B cell (primary cell): Measurements from ENCODE around the gene ZBTB47. TPM values are rescaled to one million over a fixed set of nuclear protein-coding genes. Genes with fewer than 3 reads are reported as not detected.

Source experiments
- ATAC-seq: fragments of 200-7000 bp; cut with Tn5 transposase; one replicate; pipeline ENCODE4 v1.10.0; 2021; ENCODE audit warnings: low read depth, mild to moderate bottlenecking, moderate number of reproducible peaks, moderate library complexity
- CTCF ChIA-PET: fragments of 350-600 bp; sonication (Branson Sonifier 250); formaldehyde crosslinking; loops from one replicate; lab custom pipeline; 2021; ENCODE audit warnings: antibody characterized with exemption, inconsistent platforms; lab: Charles Lee
- POLR2A ChIA-PET: fragments of 350-600 bp; sonication (Branson Sonifier 250); formaldehyde crosslinking; loops from one replicate; lab custom pipeline; 2021; ENCODE audit warnings: antibody characterized with exemption; lab: Charles Lee
- DNase-seq: peaks from one replicate; pipeline ENCODE4 v3.0.0; 2013
- H2AFZ ChIP-seq: 2 replicates; pipeline ENCODE4 v1.6.1; 2012; ENCODE audit warnings: mild to moderate bottlenecking, low read depth, low read length; ENCODE audit not compliant: insufficient read depth, poor library complexity, severe bottlenecking
- H3K27ac ChIP-seq, 2 donors: 1 replicate in 1 of 2; 2 replicates in 1 of 2; pipeline ENCODE4 v1.5.1; 2012 to 2013; ENCODE audit warnings: low read length in 2 of 2, mild to moderate bottlenecking in 2 of 2, moderate library complexity in 1 of 2
- H3K27me3 ChIP-seq, 4 experiments: fragments of 200-600 bp in 1 of 4; sonication (generic) in 1 of 4; replicated peaks in 1 of 4; 1 replicate in 2 of 4; 2 replicates in 2 of 4; pipeline versions ENCODE4 v1.6.1 to v1.7.0; 2013 to 2016; ENCODE audit warnings: low read length in 3 of 4, mild to moderate bottlenecking in 2 of 4, mixed read lengths in 1 of 4, moderate library complexity in 1 of 4; ENCODE audit not compliant: insufficient read depth in 4 of 4, control insufficient read depth in 3 of 4; ENCODE audit errors: control extremely low read depth in 1 of 4
- H3K36me3 ChIP-seq, 2 experiments: replicated peaks in 1 of 2; 1 replicate in 1 of 2; 2 replicates in 1 of 2; pipeline versions ENCODE4 v1.6.1 to v1.7.1; 2013; ENCODE audit warnings: low read length in 1 of 2; ENCODE audit not compliant: insufficient read depth in 2 of 2, control insufficient read depth in 1 of 2; ENCODE audit errors: control extremely low read depth in 1 of 2, extremely low read depth in 1 of 2
- H3K4me1 ChIP-seq, 2 donors: fragments of 200-600 bp in 1 of 2; sonication (generic) in 1 of 2; 1 replicate in 1 of 2; 2 replicates in 1 of 2; pipeline versions ENCODE4 v1.5.1 to v1.6.1; 2013 to 2017; ENCODE audit warnings: low read length in 2 of 2; ENCODE audit not compliant: control insufficient read depth in 2 of 2, insufficient read depth in 2 of 2
- H3K4me2 ChIP-seq: replicated peaks from 2 replicates; pipeline ENCODE3; 2012; ENCODE audit warnings: mild to moderate bottlenecking, low read depth, low read length; ENCODE audit not compliant: poor library complexity, severe bottlenecking
- H3K4me3 ChIP-seq, 5 experiments: fragments of 200-600 bp in 1 of 5; sonication (generic) in 1 of 5; 1 replicate in 3 of 5; 2 replicates in 2 of 5; pipeline versions ENCODE4 v1.5.1 to v1.7.0; 2011 to 2016; ENCODE audit warnings: low read length in 4 of 5, mild to moderate bottlenecking in 4 of 5, low read depth in 2 of 5, control low read depth in 1 of 5, moderate library complexity in 1 of 5; ENCODE audit not compliant: insufficient read depth in 1 of 5; ENCODE audit errors: control extremely low read depth in 1 of 5, extremely low read depth in 1 of 5
- H3K79me2 ChIP-seq: fragments of 200-600 bp; sonication (generic); one replicate; pipeline ENCODE4 v1.6.0; 2016; ENCODE audit warnings: low read length; ENCODE audit not compliant: control insufficient read depth, insufficient read depth
- H3K9ac ChIP-seq: fragments of 200-600 bp; sonication (generic); 2 replicates; pipeline ENCODE4 v1.6.1; 2017; ENCODE audit warnings: mild to moderate bottlenecking, low read length, moderate library complexity
- H3K9me3 ChIP-seq, 3 donors: one replicate each; pipeline versions ENCODE4 v1.6.1 to v1.7.1; 2013; ENCODE audit warnings: low read length in 2 of 3; ENCODE audit not compliant: control insufficient read depth in 2 of 3, insufficient read depth in 1 of 3; ENCODE audit errors: control extremely low read depth in 1 of 3
- H4K20me1 ChIP-seq: 2 replicates; pipeline ENCODE4 v1.6.0; 2012; ENCODE audit warnings: mild to moderate bottlenecking, low read length; ENCODE audit not compliant: insufficient read depth, control insufficient read depth, poor library complexity, severe bottlenecking
- H3K27ac Mint-ChIP-seq: one replicate; pipeline ENCODE4 v1.8.0; 2021; ENCODE audit warnings: mixed read lengths
- H3K27me3 Mint-ChIP-seq: one replicate; pipeline ENCODE4 v1.8.0; 2021; ENCODE audit warnings: mixed read lengths
- H3K4me1 Mint-ChIP-seq: one replicate; pipeline ENCODE4 v1.8.0; 2021; ENCODE audit warnings: mixed read lengths
- H3K4me3 Mint-ChIP-seq: one replicate; pipeline ENCODE4 v1.8.0; 2021; ENCODE audit warnings: mixed read lengths
- H3K9me3 Mint-ChIP-seq: one replicate; pipeline ENCODE4 v1.8.0; 2022; ENCODE audit warnings: mixed read lengths; ENCODE audit not compliant: insufficient read depth
- CTCF ChIP-seq: fragments of 200-600 bp; IDR thresholded peaks from one replicate; pipeline ENCODE4 v1.8.0; 2022; ENCODE audit warnings: antibody characterized with exemption, mild to moderate bottlenecking
- EZH2 ChIP-seq: IDR thresholded peaks from 2 replicates; pipeline ENCODE4 v1.6.1; 2012; ENCODE audit warnings: borderline replicate concordance, low read depth, mild to moderate bottlenecking, moderate library complexity, low read length; ENCODE audit not compliant: insufficient read depth, poor library complexity, severe bottlenecking
- WGBS: methylation state at CpG from one replicate; pipeline ENCODE4 v1.1.5; 2013; ENCODE audit warnings: missing lambda C conversion rate; ENCODE audit not compliant: insufficient coverage; 5-methylcytosine and 5-hydroxymethylcytosine counted together
- intact Hi-C: fragments of 100-400 bp; cut with micrococcal nuclease; formaldehyde crosslinking; loops from one replicate; pipeline ENCODE4 v1.10.0; 2022
- polyA minus RNA-seq: library from RNA; depleted of rRNA, polyadenylated mRNA; stranded (reverse); fragments of >200 nt; gene quantifications from 2 replicates; pipeline ENCODE4 v1.2.3, GENCODE V29; 2012
- polyA plus RNA-seq: library from polyadenylated mRNA; depleted of rRNA; stranded (reverse); fragments of >200 nt; gene quantifications from 2 replicates; pipeline ENCODE4 v1.2.3, GENCODE V29; 2012
- total RNA-seq, 2 donors: library from RNA; stranded (reverse); fragments of 120-200 nt in 1 of 2; gene quantifications; 1 replicate in 1 of 2; 2 replicates in 1 of 2; pipeline versions ENCODE4 v1.2.3 to v1.2.4, GENCODE V29; 2013 to 2022

The ZBTB47 gene
- 1.6 TPM in 2 replicates for total RNA-seq
- total RNA-seq (2013): 0.96 TPM
- 0.09 and 0.34 TPM in 2 replicates for polyA plus RNA-seq
- 0.60 and 1.4 TPM in 2 replicates for polyA minus RNA-seq

GRCh38 chr3:42653560-42654330, at the start of gene ZBTB47:
Gene ZBTB47, plus strand, starts transcription at chr3:42653697. Its CDS starts 4,659 bp downstream, at chr3:42658356.
- H3K9me3 ChIP-seq: peaks cover 0 to 4% (median 0%) of the 10 kb centered on the region in 3 donors
- H3K36me3 ChIP-seq: no peaks in the 10 kb centered on the region
- WGBS: 15% methylated on average over 31 of the region's 31 CpGs
- peak within 1 kb of the TSS; percentile 86 for H3K4me3 Mint-ChIP-seq
- H3K9ac ChIP-seq: peak within 1 kb of the TSS; percentile 59
- ChIA-PET CTCF (interaction anchor here (1.4 kb wide), 1 partner anchor 108 kb away, joined by 3 read pairs; no protein-coding TSS in a partner anchor), POLR2A (interaction anchor here (0.5 kb wide), 1 partner anchor 94 kb away, joined by 4 read pairs; no protein-coding TSS in a partner anchor)
- peak; percentile 16 for ATAC-seq
- peak within 1 kb of the TSS; percentile 19 to 56 (median 47) for H3K4me3 ChIP-seq
- DNase-seq: peak; percentile 39
- peak within 1 kb of the TSS; percentile 65 for H2AFZ ChIP-seq
- H3K79me2 ChIP-seq: no peaks in the 10 kb centered on the region
- H4K20me1 ChIP-seq: no peaks in the 10 kb centered on the region
- H3K27ac Mint-ChIP-seq: peak within 1 kb of the TSS; percentile 46
- peak within 1 kb of the TSS; percentile 88 for H3K4me2 ChIP-seq
- H3K4me1 ChIP-seq: peaks cover 25 to 30% of the 10 kb centered on the region in 2 donors
- TF ChIP-seq CTCF (no peak), EZH2 (no peak)
- H3K4me1 Mint-ChIP-seq: peaks cover 21% of the 10 kb centered on the region
- no peaks in the 10 kb centered on the region for H3K9me3 Mint-ChIP-seq
- H3K27me3 ChIP-seq: peaks cover 0 to 21% (median 1%) of the 10 kb centered on the region in 4 experiments
- intact Hi-C loops: loop anchor here (1.0 kb wide), 1 partner anchor 120 kb away; the partner anchor contains the start of gene CCDC13
- peaks cover 7% of the 10 kb centered on the region for H3K27me3 Mint-ChIP-seq
- H3K27ac ChIP-seq: no peak within 1 kb of the TSS
